BLaER1 (cell line): Measurements from ENCODE around the gene MAST4.

Experiments used
- H3K27ac ChIP-seq: shearing (Covaris generic); formaldehyde crosslinking; 2 replicates; pipeline ENCODE4 v1.8.1; 2022
- H3K27me3 ChIP-seq: shearing (Covaris generic); formaldehyde crosslinking; 2 replicates; pipeline ENCODE4 v1.8.1; 2022
- H3K36me3 ChIP-seq: shearing (Covaris generic); formaldehyde crosslinking; 2 replicates; pipeline ENCODE4 v1.8.1; 2022
- H3K4me1 ChIP-seq: shearing (Covaris generic); formaldehyde crosslinking; 2 replicates; pipeline ENCODE4 v1.8.1; 2022
- H3K4me2 ChIP-seq: shearing (Covaris generic); formaldehyde crosslinking; 2 replicates; pipeline ENCODE4 v1.8.1; 2022
- H3K4me3 ChIP-seq: shearing (Covaris generic); formaldehyde crosslinking; 2 replicates; pipeline ENCODE4 v1.8.1; 2022
- H3K9ac ChIP-seq: shearing (Covaris generic); formaldehyde crosslinking; 2 replicates; pipeline ENCODE4 v1.8.1; 2022
- H3K9me3 ChIP-seq: shearing (Covaris generic); formaldehyde crosslinking; 2 replicates; pipeline ENCODE4 v1.8.1; 2022
- H4K20me1 ChIP-seq: shearing (Covaris generic); formaldehyde crosslinking; 2 replicates; pipeline ENCODE4 v1.8.1; 2022
- Cebpa-rat ChIP-seq: shearing (Covaris generic); IDR thresholded peaks from 2 replicates; pipeline ENCODE4 v1.8.1; 2022

Gene MAST4

GRCh38 chr5:67179697-67180361 lies 583.6 kb downstream of the MAST4 start:
- H3K4me3 ChIP-seq = no peak overlapping the region
- no peak overlapping the region for H3K4me2 ChIP-seq
- H3K27me3 ChIP-seq = no peaks in the 10 kb centered on the region
- H3K9ac ChIP-seq = no peak overlapping the region
- H3K9me3 ChIP-seq = peaks cover 36% of the 10 kb centered on the region
- TF ChIP-seq Cebpa-rat = no peak
- H3K36me3 ChIP-seq = peaks cover 23% of the 10 kb centered on the region; the same call in 1 of the 2 replicates
- no peak overlapping the region for H3K27ac ChIP-seq
- no peaks in the 10 kb centered on the region for H4K20me1 ChIP-seq
- no peaks in the 10 kb centered on the region for H3K4me1 ChIP-seq

- no peak overlapping the region for H3K9ac ChIP-seq
- no peak overlapping the region for H3K4me3 ChIP-seq
- no peak overlapping the region for H3K4me2 ChIP-seq
- H3K36me3 ChIP-seq = peaks cover 23% of the 10 kb centered on the region; the same call in 1 of the 2 replicates
- no peak overlapping the region for H3K27ac ChIP-seq
- no peaks in the 10 kb centered on the region for H4K20me1 ChIP-seq
- peaks cover 25% of the 10 kb centered on the region for H3K9me3 ChIP-seq
- no peak for TF ChIP-seq Cebpa-rat
- H3K27me3 ChIP-seq = no peaks in the 10 kb centered on the region
- no peaks in the 10 kb centered on the region for H3K4me1 ChIP-seq
Observed at GRCh38 chr5:67181648-67182221, 585.5 kb downstream of the MAST4 start.

GRCh38 chr5:67182301-67182790 lies 586.2 kb downstream of the MAST4 start:
- Histone ChIP-seq H3K27ac (no peak overlapping the region), H3K27me3 (no peaks in the 10 kb centered on the region), H3K9ac (no peak overlapping the region), H3K4me2 (no peak overlapping the region), H3K4me1 (peaks cover 3% of the 10 kb centered on the region; the same call in 1 of the 2 replicates), H3K9me3 (peaks cover 19% of the 10 kb centered on the region), H4K20me1 (no peaks in the 10 kb centered on the region), H3K36me3 (peaks cover 23% of the 10 kb centered on the region; the same call in 1 of the 2 replicates), H3K4me3 (no peak overlapping the region)
- no peak for TF ChIP-seq Cebpa-rat

GRCh38 chr5:67183859-67184258 lies 587.7 kb downstream of the MAST4 start:
- H3K4me3 ChIP-seq = no peak overlapping the region
- H3K4me2 ChIP-seq = no peak overlapping the region
- no peak for TF ChIP-seq Cebpa-rat
- H3K27ac ChIP-seq = no peak overlapping the region
- peaks cover 4% of the 10 kb centered on the region for H3K9me3 ChIP-seq
- H3K36me3 ChIP-seq = peaks cover 23% of the 10 kb centered on the region; the same call in 1 of the 2 replicates
- H3K9ac ChIP-seq = no peak overlapping the region
- H3K27me3 ChIP-seq = no peaks in the 10 kb centered on the region
- peaks cover 7% of the 10 kb centered on the region; the same call in 1 of the 2 replicates for H3K4me1 ChIP-seq
- no peaks in the 10 kb centered on the region for H4K20me1 ChIP-seq

- Histone ChIP-seq H3K4me2 (peak overlapping the region; percentile 34; the same call in 1 of the 2 replicates), H3K9ac (no peak overlapping the region), H3K4me3 (no peak overlapping the region), H3K27me3 (no peaks in the 10 kb centered on the region), H4K20me1 (no peaks in the 10 kb centered on the region; the same call in 1 of the 2 replicates), H3K27ac (no peak overlapping the region), H3K4me1 (peaks cover 7% of the 10 kb centered on the region; the same call in 1 of the 2 replicates), H3K9me3 (peaks cover 1% of the 10 kb centered on the region; the same call in 1 of the 2 replicates), H3K36me3 (peaks cover 27% of the 10 kb centered on the region; the same call in 1 of the 2 replicates)
- no peak for TF ChIP-seq Cebpa-rat
Observed at GRCh38 chr5:67187006-67187715, 591.0 kb downstream of the MAST4 start.

- Histone ChIP-seq H4K20me1 (no peaks in the 10 kb centered on the region; the same call in 1 of the 2 replicates), H3K9me3 (peaks cover 5% of the 10 kb centered on the region; the same call in 1 of the 2 replicates), H3K27ac (no peak overlapping the region), H3K4me1 (peaks cover 18% of the 10 kb centered on the region), H3K4me2 (no peak overlapping the region), H3K4me3 (no peak overlapping the region), H3K9ac (no peak overlapping the region), H3K36me3 (peaks cover 21% of the 10 kb centered on the region; the same call in 1 of the 2 replicates), H3K27me3 (no peaks in the 10 kb centered on the region)
- TF ChIP-seq Cebpa-rat = no peak
Observed at GRCh38 chr5:67188274-67189078, 592.3 kb downstream of the MAST4 start.

- no peaks in the 10 kb centered on the region for H3K27me3 ChIP-seq
- H3K4me3 ChIP-seq = no peak overlapping the region
- peaks cover 23% of the 10 kb centered on the region for H3K4me1 ChIP-seq
- no peak for TF ChIP-seq Cebpa-rat
- H3K9ac ChIP-seq = no peak overlapping the region
- H3K27ac ChIP-seq = no peak overlapping the region
- no peaks in the 10 kb centered on the region; the same call in 1 of the 2 replicates for H4K20me1 ChIP-seq
- peaks cover 15% of the 10 kb centered on the region; the same call in 1 of the 2 replicates for H3K36me3 ChIP-seq
- peaks cover 5% of the 10 kb centered on the region; the same call in 1 of the 2 replicates for H3K9me3 ChIP-seq
- no peak overlapping the region for H3K4me2 ChIP-seq
Observed at GRCh38 chr5:67189079-67189354, 592.8 kb downstream of the MAST4 start.

- Histone ChIP-seq H3K4me1 (peaks cover 32% of the 10 kb centered on the region), H3K27me3 (no peaks in the 10 kb centered on the region), H3K9me3 (peaks cover 5% of the 10 kb centered on the region; the same call in 1 of the 2 replicates), H3K4me2 (no peak overlapping the region), H4K20me1 (no peaks in the 10 kb centered on the region; the same call in 1 of the 2 replicates), H3K36me3 (peaks cover 13% of the 10 kb centered on the region; the same call in 1 of the 2 replicates), H3K27ac (no peak overlapping the region), H3K9ac (no peak overlapping the region), H3K4me3 (no peak overlapping the region)
- no peak for TF ChIP-seq Cebpa-rat
Observed at GRCh38 chr5:67189931-67190330, 593.7 kb downstream of the MAST4 start.

GRCh38 chr5:67190410-67190809 lies 594.2 kb downstream of the MAST4 start:
- no peak for TF ChIP-seq Cebpa-rat
- Histone ChIP-seq H3K4me3 (no peak overlapping the region), H3K9ac (no peak overlapping the region), H4K20me1 (no peaks in the 10 kb centered on the region; the same call in 1 of the 2 replicates), H3K4me2 (no peak overlapping the region), H3K4me1 (peaks cover 37% of the 10 kb centered on the region), H3K27ac (no peak overlapping the region), H3K9me3 (peaks cover 5% of the 10 kb centered on the region; the same call in 1 of the 2 replicates), H3K36me3 (peaks cover 13% of the 10 kb centered on the region; the same call in 1 of the 2 replicates), H3K27me3 (no peaks in the 10 kb centered on the region)
